ENCODE measurements around the gene PTPRM.

DNA sequence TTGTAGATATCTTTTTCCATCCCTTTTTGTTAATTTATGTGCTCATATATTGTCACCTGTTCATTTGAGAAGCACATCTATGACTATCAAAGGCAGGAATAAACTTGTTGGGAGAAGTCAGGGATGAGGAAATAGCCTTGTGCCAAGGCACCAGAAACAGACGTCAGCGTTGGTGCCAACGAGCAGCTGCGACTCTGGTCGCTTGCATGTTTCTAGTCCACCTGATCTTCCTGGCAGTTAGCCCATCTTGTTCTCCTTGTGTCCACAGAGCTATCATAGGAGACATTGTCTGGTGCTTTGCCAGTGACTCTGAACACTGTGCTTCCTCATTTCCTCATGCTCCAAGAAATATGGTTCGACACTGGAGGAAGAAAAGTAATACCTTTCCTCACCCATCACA lies 374.4 kb downstream of the PTPRM start:
- TF ChIP-seq, protein P1, sequence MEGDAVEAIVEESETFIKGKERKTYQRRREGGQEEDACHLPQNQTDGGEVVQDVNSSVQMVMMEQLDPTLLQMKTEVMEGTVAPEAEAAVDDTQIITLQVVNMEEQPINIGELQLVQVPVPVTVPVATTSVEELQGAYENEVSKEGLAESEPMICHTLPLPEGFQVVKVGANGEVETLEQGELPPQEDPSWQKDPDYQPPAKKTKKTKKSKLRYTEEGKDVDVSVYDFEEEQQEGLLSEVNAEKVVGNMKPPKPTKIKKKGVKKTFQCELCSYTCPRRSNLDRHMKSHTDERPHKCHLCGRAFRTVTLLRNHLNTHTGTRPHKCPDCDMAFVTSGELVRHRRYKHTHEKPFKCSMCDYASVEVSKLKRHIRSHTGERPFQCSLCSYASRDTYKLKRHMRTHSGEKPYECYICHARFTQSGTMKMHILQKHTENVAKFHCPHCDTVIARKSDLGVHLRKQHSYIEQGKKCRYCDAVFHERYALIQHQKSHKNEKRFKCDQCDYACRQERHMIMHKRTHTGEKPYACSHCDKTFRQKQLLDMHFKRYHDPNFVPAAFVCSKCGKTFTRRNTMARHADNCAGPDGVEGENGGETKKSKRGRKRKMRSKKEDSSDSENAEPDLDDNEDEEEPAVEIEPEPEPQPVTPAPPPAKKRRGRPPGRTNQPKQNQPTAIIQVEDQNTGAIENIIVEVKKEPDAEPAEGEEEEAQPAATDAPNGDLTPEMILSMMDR (conservative IDR thresholded peaks at IDR 0.05; ENCODE audit: low read depth, low read length) = no peak
- TF ChIP-seq EZH2 (IDR thresholded peaks at IDR 0.05; ENCODE audit: borderline replicate concordance, low read depth, low read length, poor library complexity, severe bottlenecking) = no peak
